K562 (cell line): ENCODE measurements around the gene CPOX. TPM values are rescaled to one million over a fixed set of nuclear protein-coding genes. Genes with fewer than 3 reads are reported as not detected.

Source experiments
- ATAC-seq: fragments of 200-7000 bp; cut with Tn5 transposase; 3 replicates; pipeline ENCODE4 v1.9.1; 2020; ENCODE audit warnings: moderate library complexity
- BruUV-seq: library from RNA; stranded (reverse); fragments of 400-500 nt; replicated peaks from 2 replicates; lab custom pipeline; 2021; lab: Mats Ljungman, UMichigan
- CTCF ChIA-PET: fragments of 300-600 bp; formaldehyde crosslinking; extraction: SDS; loops from one replicate; lab custom pipeline; 2021; ENCODE audit warnings: low intra/inter-chr PET ratio; lab: Yijun Ruan, JAX
- POLR2A ChIA-PET: fragments of 300-600, 350-650 bp; sonication (Branson Sonifier 250); formaldehyde crosslinking; extraction: SDS; loops from one replicate; lab custom pipeline; 2021; ENCODE audit warnings: antibody characterized with exemption, inconsistent platforms; lab: Yijun Ruan, JAX
- DNase-seq, 4 experiments: peaks; one replicate each; pipeline versions ENCODE4 v3.0.0 to v3.0.0-alpha.2; 2011 to 2018; ENCODE audit warnings: low spot score in 3 of 4, mixed read lengths in 3 of 4; ENCODE audit errors: extremely low read depth in 1 of 4
- FAIRE-seq: peaks from 2 replicates; lab custom pipeline; 2011; peaks lifted over from hg19 to GRCh38; lab: Jason Lieb, UNC
- H2AFZ ChIP-seq: 2 replicates; pipeline ENCODE4 v1.6.0; 2011; ENCODE audit warnings: low read depth, low read length, control low read depth, inconsistent platforms
- H3K27ac ChIP-seq: fragments of 200-600 bp; 3 replicates; pipeline ENCODE4 v1.8.0; 2011; ENCODE audit warnings: low read depth, mild to moderate bottlenecking, control low read depth, inconsistent platforms, low read length, moderate library complexity, mixed read lengths; ENCODE audit errors: extremely low read depth
- H3K27me3 ChIP-seq, 2 experiments: fragments of 300-600 bp in 1 of 2; 2 replicates in 1 of 2; 3 replicates in 1 of 2; pipeline versions ENCODE4 v1.6.0 to v1.8.0; 2011; ENCODE audit warnings: inconsistent platforms in 2 of 2, low read length in 2 of 2, mild to moderate bottlenecking in 1 of 2, mixed read lengths in 1 of 2, moderate library complexity in 1 of 2; ENCODE audit not compliant: control insufficient read depth in 2 of 2, insufficient read depth in 2 of 2
- H3K36me3 ChIP-seq: fragments of 300-600 bp; 3 replicates; pipeline ENCODE4 v1.8.0; 2011; ENCODE audit warnings: mild to moderate bottlenecking, low read length, inconsistent platforms; ENCODE audit not compliant: control insufficient read depth, insufficient read depth
- H3K4me1 ChIP-seq, 2 experiments: fragments of 200-600 bp in 1 of 2; replicated peaks in 1 of 2; 2 replicates in 1 of 2; 3 replicates in 1 of 2; pipeline versions ENCODE4 v1.5.1 to v1.8.0; 2011; ENCODE audit warnings: inconsistent platforms in 2 of 2, low read length in 2 of 2, mild to moderate bottlenecking in 1 of 2, mixed read lengths in 1 of 2, moderate library complexity in 1 of 2; ENCODE audit not compliant: control insufficient read depth in 2 of 2, insufficient read depth in 2 of 2
- H3K4me2 ChIP-seq: 2 replicates; pipeline ENCODE4 v1.6.1; 2011; ENCODE audit warnings: low read length, control low read depth, inconsistent platforms, mixed read lengths; ENCODE audit not compliant: insufficient read depth
- H3K4me3 ChIP-seq: fragments of 200-600 bp; sonication (generic), shearing (Covaris generic); 2 replicates; pipeline ENCODE4 v1.5.1; 2016; ENCODE audit warnings: control low read depth, inconsistent platforms
- H3K79me2 ChIP-seq: fragments of 200-600 bp; 3 replicates; pipeline ENCODE4 v1.8.0; 2011; ENCODE audit warnings: low read length, inconsistent platforms; ENCODE audit not compliant: control insufficient read depth, insufficient read depth
- H3K9ac ChIP-seq, 2 experiments: 2 replicates each; pipeline versions ENCODE4 v1.6.0 to v1.6.1; 2011; ENCODE audit warnings: low read depth in 2 of 2, low read length in 2 of 2, control low read depth in 1 of 2, inconsistent platforms in 1 of 2, mild to moderate bottlenecking in 1 of 2, mixed read lengths in 1 of 2; ENCODE audit not compliant: insufficient read depth in 1 of 2
- H3K9me1 ChIP-seq: one replicate; pipeline ENCODE4 v1.6.0; 2011; ENCODE audit warnings: inconsistent platforms, mild to moderate bottlenecking, low read length, moderate library complexity; ENCODE audit not compliant: control insufficient read depth, insufficient read depth
- H3K9me3 ChIP-seq: replicated peaks from 2 replicates; pipeline ENCODE4 v1.5.1; 2011; ENCODE audit warnings: low read depth, low read length, inconsistent platforms; ENCODE audit not compliant: control insufficient read depth, insufficient read depth
- H4K20me1 ChIP-seq: replicated peaks from 2 replicates; pipeline ENCODE4 v1.6.1; 2011; ENCODE audit warnings: low read length, inconsistent platforms, mixed read lengths; ENCODE audit not compliant: control insufficient read depth, insufficient read depth
- E2F6 ChIP-seq, 2 experiments: IDR thresholded peaks; 2 replicates each; pipeline ENCODE4 v1.6.1; 2011; ENCODE audit warnings: borderline replicate concordance in 1 of 2, control low read depth in 1 of 2, low read depth in 1 of 2, low read length in 1 of 2, mild to moderate bottlenecking in 1 of 2, mixed read lengths in 1 of 2, moderate library complexity in 1 of 2; ENCODE audit not compliant: insufficient read depth in 1 of 2, insufficient read length in 1 of 2, poor library complexity in 1 of 2, severe bottlenecking in 1 of 2; ENCODE audit errors: extremely low read depth in 1 of 2
- HMG20B ChIP-seq: fragments of 250-450 bp; sonication (Bioruptor Pico); IDR thresholded peaks from 2 replicates; pipeline ENCODE4 v1.5.0; 2021; ENCODE audit warnings: mild to moderate bottlenecking
- KDM1A ChIP-seq, 2 experiments: fragments of 450-650 bp; IDR thresholded peaks; 2 replicates each; pipeline ENCODE4 v1.6.1; 2016; ENCODE audit warnings: mild to moderate bottlenecking in 2 of 2
- MCM7 ChIP-seq, 2 experiments: fragments of 450-650 bp; IDR thresholded peaks; 2 replicates each; pipeline ENCODE4 v1.6.1; 2016 to 2018
- MYNN ChIP-seq, 2 experiments: sonication (generic); formaldehyde crosslinking in 1 of 2; IDR thresholded peaks; 2 replicates each; pipeline versions ENCODE4 v1.5.0 to v1.6.1; 2016 to 2020; ENCODE audit warnings: antibody characterized with exemption in 1 of 2, missing genetic modification reagents in 1 of 2
- NR1H2 ChIP-seq: sonication (generic); formaldehyde crosslinking; IDR thresholded peaks from 2 replicates; pipeline ENCODE4 v1.4.0; 2020; ENCODE audit warnings: mild to moderate bottlenecking, missing genetic modification reagents
- RFX1 ChIP-seq: fragments of 450-650 bp; IDR thresholded peaks from 2 replicates; pipeline ENCODE4 v1.6.1; 2016; ENCODE audit warnings: mild to moderate bottlenecking, moderate library complexity
- ZNF584 ChIP-seq: fragments of 200-800 bp; sonication (Bioruptor generic); IDR thresholded peaks from 2 replicates; pipeline ENCODE4 v1.6.1; 2016; ENCODE audit warnings: low read depth, mild to moderate bottlenecking, missing genetic modification characterization, missing compliant biosample characterization
- WGBS: fragments of 100-300 bp; shearing (Covaris generic); methylation state at CpG from one replicate; pipeline ENCODE4 v1.1.6; 2016; ENCODE audit warnings: low coverage, mixed read lengths; ENCODE audit not compliant: insufficient coverage; ENCODE audit errors: missing lambda C conversion rate; 5-methylcytosine and 5-hydroxymethylcytosine counted together
- in situ Hi-C: fragments of 300-500 bp; cut with MboI; formaldehyde crosslinking; loops from 4 replicates; pipeline ENCODE4 v1.15.0; 2018; ENCODE audit warnings: inconsistent platforms, mixed read lengths
- intact Hi-C: fragments of 100-400 bp; cut with micrococcal nuclease; formaldehyde crosslinking; loops from 2 replicates; pipeline ENCODE4 v1.14.2; 2022
- polyA plus RNA-seq, 8 experiments: library from polyadenylated mRNA; depleted of rRNA in 4 of 8; stranded (reverse) in 5 of 8; unstranded in 3 of 8; fragments of >200 nt; fragmentation: Nextera tagmentation in 2 of 8; fragmentation: Illumina TruSeq in 1 of 8; extraction: Ambion mirVana in 2 of 8; extraction: Trizol in 1 of 8; gene quantifications; 2 replicates each; pipeline versions ENCODE4 v1.2.1 to v1.2.3, GENCODE V29; 2011 to 2014; ENCODE audit warnings: inconsistent platforms in 1 of 8, missing spikeins in 1 of 8
- total RNA-seq, 7 experiments: library from RNA; depleted of rRNA in 6 of 7; stranded (reverse); fragments of >200 nt in 6 of 7; fragmentation: Illumina TruSeq in 2 of 7; extraction: Trizol in 2 of 7; gene quantifications; 2 replicates each; pipeline versions ENCODE4 v1.2.1 to v1.2.3, GENCODE V29; 2011 to 2021; ENCODE audit warnings: low replicate concordance in 1 of 7
- TF ChIP-seq, protein P1 (sequence below): sonication (generic); formaldehyde crosslinking; IDR thresholded peaks from 2 replicates; pipeline ENCODE4 v1.8.0; 2022; ENCODE audit warnings: missing genetic modification reagents, mild to moderate bottlenecking, borderline replicate concordance

Gene CPOX
- total and polyA plus RNA-seq, 9 of the 15 experiments (the other 6 are each of a cell fraction or from before 2014, with no cell fraction given), result 14.6 to 82.1 (median 24.8) TPM

DNA sequence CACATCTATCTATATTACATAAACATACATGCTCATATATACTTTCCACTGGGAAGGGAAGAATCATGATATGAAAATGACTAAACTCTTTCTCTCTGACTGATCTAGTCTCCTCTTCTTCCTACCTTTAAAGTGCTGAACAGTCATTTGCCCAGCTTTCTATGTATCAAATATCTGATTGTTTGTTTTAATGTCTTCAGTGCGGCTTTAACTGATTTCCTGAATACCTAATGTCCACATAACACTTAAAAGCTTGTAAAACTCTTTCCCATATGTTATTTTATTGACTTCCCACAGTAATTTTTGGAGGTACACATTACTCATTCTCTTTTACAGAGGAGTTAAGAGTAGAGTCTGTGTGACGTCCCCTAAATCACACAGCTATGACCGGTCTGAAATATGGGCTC lies 28.2 kb downstream of the CPOX start:
- no peaks in the 10 kb centered on the region for H3K9me3 ChIP-seq
- H3K4me2 ChIP-seq, result no peak overlapping the region
- no peak overlapping the region for H2AFZ ChIP-seq
- ATAC-seq, result no peak
- H3K36me3 ChIP-seq, result no peaks in the 10 kb centered on the region
- H3K27me3 ChIP-seq, result no peaks in the 10 kb centered on the region
- ChIA-PET POLR2A (no interaction called here), CTCF (no interaction called here)
- no peak for FAIRE-seq
- no peaks in the 10 kb centered on the region for H3K79me2 ChIP-seq
- BruUV-seq, result no TSS peak
- no peaks in the 10 kb centered on the region for H3K9me1 ChIP-seq
- in situ Hi-C loops (no loop called here), intact Hi-C loops (no loop called here)
- H3K4me3 ChIP-seq, result no peak overlapping the region
- H4K20me1 ChIP-seq, result no peaks in the 10 kb centered on the region
- 33% methylated on average over 3 of the region's 3 CpGs for WGBS
- DNase-seq, result no peak
- H3K4me1 ChIP-seq, result no peaks in the 10 kb centered on the region; a peak in 2 of 5 replicates
- TF ChIP-seq HMG20B (CRISPR knock-in tag) (no peak), RFX1 (no peak)
- no peak overlapping the region for H3K9ac ChIP-seq
- H3K27ac ChIP-seq, result no peak overlapping the region

- Histone ChIP-seq H3K27ac (no peak overlapping the region), H3K4me1 (no peaks in the 10 kb centered on the region; a peak in 2 of 5 replicates)
- BruUV-seq, result no TSS peak
- no peak for TF ChIP-seq NR1H2 (CRISPR knock-in tag)
- no peak for TF ChIP-seq E2F6 (IDR thresholded peaks at IDR 0.05; ENCODE audit: borderline replicate concordance in 1 of 2, extremely low read depth in 1 of 2, insufficient read depth in 1 of 2, insufficient read length in 1 of 2, low read depth in 1 of 2, low read length in 1 of 2, poor library complexity in 1 of 2, severe bottlenecking in 1 of 2)
- TF ChIP-seq KDM1A (IDR thresholded peaks at IDR 0.05), result no peak
- TF ChIP-seq, protein P1, sequence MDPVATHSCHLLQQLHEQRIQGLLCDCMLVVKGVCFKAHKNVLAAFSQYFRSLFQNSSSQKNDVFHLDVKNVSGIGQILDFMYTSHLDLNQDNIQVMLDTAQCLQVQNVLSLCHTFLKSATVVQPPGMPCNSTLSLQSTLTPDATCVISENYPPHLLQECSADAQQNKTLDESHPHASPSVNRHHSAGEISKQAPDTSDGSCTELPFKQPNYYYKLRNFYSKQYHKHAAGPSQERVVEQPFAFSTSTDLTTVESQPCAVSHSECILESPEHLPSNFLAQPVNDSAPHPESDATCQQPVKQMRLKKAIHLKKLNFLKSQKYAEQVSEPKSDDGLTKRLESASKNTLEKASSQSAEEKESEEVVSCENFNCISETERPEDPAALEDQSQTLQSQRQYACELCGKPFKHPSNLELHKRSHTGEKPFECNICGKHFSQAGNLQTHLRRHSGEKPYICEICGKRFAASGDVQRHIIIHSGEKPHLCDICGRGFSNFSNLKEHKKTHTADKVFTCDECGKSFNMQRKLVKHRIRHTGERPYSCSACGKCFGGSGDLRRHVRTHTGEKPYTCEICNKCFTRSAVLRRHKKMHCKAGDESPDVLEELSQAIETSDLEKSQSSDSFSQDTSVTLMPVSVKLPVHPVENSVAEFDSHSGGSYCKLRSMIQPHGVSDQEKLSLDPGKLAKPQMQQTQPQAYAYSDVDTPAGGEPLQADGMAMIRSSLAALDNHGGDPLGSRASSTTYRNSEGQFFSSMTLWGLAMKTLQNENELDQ, result no peak
- TF ChIP-seq ZNF584, result no peak
- no peak for TF ChIP-seq MCM7 (IDR thresholded peaks at IDR 0.05)
- no peak for TF ChIP-seq MYNN (IDR thresholded peaks at IDR 0.05)
- TF ChIP-seq MYNN (CRISPR knock-in tag; IDR thresholded peaks at IDR 0.05), result no peak
Measured at GRCh38 chr3:98564282-98565005, 29.0 kb downstream of the CPOX start.

More at GRCh38 chr3:98564282-98565005, 29.0 kb downstream of the CPOX start:
- WGBS, result 37% methylated on average over 5 of the region's 7 CpGs
- Histone ChIP-seq H4K20me1 (no peaks in the 10 kb centered on the region), H3K4me3 (no peak overlapping the region), H3K4me2 (no peak overlapping the region), H3K9me1 (no peaks in the 10 kb centered on the region), H2AFZ (no peak overlapping the region), H3K9me3 (no peaks in the 10 kb centered on the region), H3K9ac (no peak overlapping the region), H3K79me2 (no peaks in the 10 kb centered on the region), H3K27me3 (no peaks in the 10 kb centered on the region), H3K36me3 (no peaks in the 10 kb centered on the region)
- FAIRE-seq, result no peak
- no peak for DNase-seq
- ChIA-PET POLR2A (no interaction called here), CTCF (no interaction called here)
- intact Hi-C loops, result no loop called here
- in situ Hi-C loops, result no loop called here
- no peak for ATAC-seq
